ENCODE measurements around the gene NEGR1.

Gene NEGR1

GRCh38 chr1:71351438-71351837 lies 930.9 kb downstream of the NEGR1 start:
- no peak for DNase-seq (ENCODE audit: low spot score)

- no peak for DNase-seq (ENCODE audit: low spot score)
Measured at GRCh38 chr1:71350805-71351204, 931.5 kb downstream of the NEGR1 start.

DNA sequence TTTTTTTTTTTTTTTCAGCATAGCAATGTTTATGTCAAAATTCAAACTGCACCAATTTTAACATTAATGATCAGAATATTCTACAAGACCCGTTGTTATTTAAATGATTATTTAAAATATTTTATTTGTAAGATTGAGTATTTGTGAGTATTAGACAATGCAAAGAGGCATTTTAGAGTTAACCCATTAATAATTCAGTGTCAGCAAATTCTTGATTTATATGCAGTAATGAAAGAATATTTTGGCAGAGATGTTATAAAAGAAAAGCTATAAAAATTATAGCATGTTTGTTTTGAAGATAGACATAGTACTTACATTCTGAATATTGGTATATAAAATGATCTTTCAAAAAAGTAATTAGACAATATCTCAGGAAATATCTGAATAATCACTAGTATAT lies 932.0 kb downstream of the NEGR1 start:
- DNase-seq (ENCODE audit: low spot score) = no peak
